SH-SY5Y (cell line): Measurements from ENCODE around the gene FMO5.

Experiments
- GATA2 ChIP-seq: IDR thresholded peaks from 2 replicates; pipeline ENCODE4 v1.6.1; 2011; ENCODE audit warnings: mild to moderate bottlenecking, low read depth, low read length
- GATA3 ChIP-seq: IDR thresholded peaks from 2 replicates; pipeline ENCODE4 v1.6.1; 2011; ENCODE audit warnings: low read depth, mild to moderate bottlenecking, low read length, moderate library complexity

GRCh38 chr1:147169171-147169570, 56.0 kb downstream of the FMO5 start:
- TF ChIP-seq GATA2 = no peak
- no peak for TF ChIP-seq GATA3
